Loucy (cell line): ENCODE measurements around the gene TTLL3.

Source experiments
- H2AFZ ChIP-seq: fragments of 200-600 bp; sonication (generic); 2 replicates; pipeline ENCODE4 v1.6.0; 2016; ENCODE audit warnings: antibody characterized with exemption, mild to moderate bottlenecking, low read length, moderate library complexity
- H3F3A ChIP-seq: fragments of 200-600 bp; 2 replicates; pipeline ENCODE4 v1.6.0; 2016; ENCODE audit warnings: antibody characterized with exemption, low read depth, mild to moderate bottlenecking
- H3K27me3 ChIP-seq: fragments of 200-600 bp; sonication (generic); 2 replicates; pipeline ENCODE4 v1.6.1; 2014; ENCODE audit warnings: low read length, mild to moderate bottlenecking; ENCODE audit not compliant: insufficient read depth, poor library complexity, severe bottlenecking
- H3K36me3 ChIP-seq: fragments of 200-600 bp; sonication (generic); 2 replicates; pipeline ENCODE4 v1.6.1; 2016; ENCODE audit warnings: low read length; ENCODE audit not compliant: insufficient read depth
- H3K4me1 ChIP-seq: fragments of 200-600 bp; sonication (generic); 2 replicates; pipeline ENCODE4 v1.5.1; 2014; ENCODE audit warnings: low read length, mild to moderate bottlenecking; ENCODE audit not compliant: insufficient read depth, poor library complexity, severe bottlenecking
- H3K4me2 ChIP-seq: fragments of 200-600 bp; sonication (generic); 2 replicates; pipeline ENCODE4 v1.6.0; 2014; ENCODE audit warnings: antibody characterized with exemption, low read length, low read depth, mild to moderate bottlenecking; ENCODE audit not compliant: poor library complexity, severe bottlenecking
- H3K4me3 ChIP-seq: fragments of 200-600 bp; sonication (generic); 2 replicates; pipeline ENCODE4 v1.5.1; 2014; ENCODE audit warnings: low read length, mild to moderate bottlenecking, mixed read lengths; ENCODE audit not compliant: poor library complexity, severe bottlenecking
- H3K79me2 ChIP-seq: fragments of 200-600 bp; sonication (generic); 2 replicates; pipeline ENCODE4 v1.6.1; 2014; ENCODE audit warnings: low read length; ENCODE audit not compliant: insufficient read depth
- H3K9ac ChIP-seq: fragments of 200-600 bp; sonication (generic); 2 replicates; pipeline ENCODE4 v1.6.0; 2014; ENCODE audit warnings: mild to moderate bottlenecking, low read depth, low read length, moderate library complexity; ENCODE audit not compliant: poor library complexity, severe bottlenecking
- H3K9me2 ChIP-seq: fragments of 200-600 bp; sonication (generic); replicated peaks from 2 replicates; pipeline ENCODE4 v1.6.1; 2016; ENCODE audit warnings: low read depth, low read length, mixed read lengths
- H3K9me3 ChIP-seq: fragments of 200-600 bp; sonication (generic); 2 replicates; pipeline ENCODE4 v1.6.1; 2014; ENCODE audit warnings: mild to moderate bottlenecking, antibody characterized with exemption, low read length, low read depth; ENCODE audit not compliant: insufficient read depth
- H4K20me1 ChIP-seq: fragments of 200-600 bp; sonication (generic); 2 replicates; pipeline ENCODE4 v1.6.0; 2014; ENCODE audit warnings: antibody characterized with exemption, low read length, mild to moderate bottlenecking; ENCODE audit not compliant: insufficient read depth, poor library complexity, severe bottlenecking
- CTCF ChIP-seq: fragments of 200-600 bp; sonication (generic); conservative IDR thresholded peaks from 2 replicates; pipeline ENCODE4 v1.5.1; 2014; ENCODE audit warnings: mild to moderate bottlenecking, antibody characterized with exemption, low read length
- EZH2phosphoT487 ChIP-seq: fragments of 200-600 bp; IDR thresholded peaks from 2 replicates; pipeline ENCODE4 v1.6.1; 2018; ENCODE audit warnings: antibody characterized with exemption, mild to moderate bottlenecking, moderate library complexity, borderline replicate concordance

The TTLL3 gene

DNA sequence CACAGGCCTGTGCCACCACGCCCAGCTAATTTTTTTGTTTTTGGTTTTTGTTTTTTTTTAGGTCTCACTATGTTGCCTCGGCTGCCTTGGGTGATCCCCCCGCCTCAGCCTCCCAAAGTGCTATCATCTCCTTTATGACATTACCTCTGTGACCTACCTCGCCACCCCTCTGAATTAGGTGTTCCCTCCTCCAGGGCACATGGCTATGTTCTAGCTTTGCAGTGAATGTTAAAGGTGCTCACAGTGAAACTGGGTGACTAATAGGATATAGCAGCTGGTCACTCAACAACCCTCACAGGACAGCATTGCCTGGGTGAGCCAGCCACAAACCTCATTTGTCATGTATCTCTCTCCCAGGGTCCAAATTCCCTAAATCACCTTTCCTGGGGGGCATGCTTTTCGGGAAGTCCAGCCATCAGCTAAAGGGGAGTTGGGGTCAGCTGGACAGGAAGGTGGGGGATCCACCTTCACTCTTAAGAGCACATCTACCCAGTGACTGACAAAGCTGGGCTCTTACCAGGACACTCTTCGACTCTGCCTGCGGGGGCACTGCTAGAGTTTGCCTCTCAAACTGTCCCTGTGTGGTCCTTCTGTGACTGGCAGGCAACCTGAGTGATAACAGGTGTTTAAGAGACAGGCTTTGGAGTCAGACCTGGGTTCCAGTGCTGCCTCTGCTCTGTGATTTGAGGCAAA lies 1.6 kb upstream of the TTLL3 start:
- Histone ChIP-seq H3K4me1 (no peaks in the 10 kb centered on the region), H3K79me2 (no peaks in the 10 kb centered on the region), H3K9ac (no peak overlapping the region), H2AFZ (no peak overlapping the region), H3K9me3 (no peaks in the 10 kb centered on the region), H3K4me2 (no peak overlapping the region), H3K9me2 (no peaks in the 10 kb centered on the region), H3F3A (no peaks in the 10 kb centered on the region; the same call in 1 of the 2 replicates), H3K4me3 (no peak overlapping the region), H3K36me3 (peaks cover 57% of the 10 kb centered on the region), H3K27me3 (no peaks in the 10 kb centered on the region), H4K20me1 (no peaks in the 10 kb centered on the region)
- TF ChIP-seq EZH2phosphoT487 (no peak), CTCF (peak; percentile 62)

- H3K36me3 ChIP-seq = peaks cover 54% of the 10 kb centered on the region
- TF ChIP-seq EZH2phosphoT487 (no peak), CTCF (no peak)
- no peaks in the 10 kb centered on the region for H4K20me1 ChIP-seq
- no peak overlapping the region for H3K4me2 ChIP-seq
- H3K9ac ChIP-seq = no peak overlapping the region
- H3K4me1 ChIP-seq = no peaks in the 10 kb centered on the region
- no peaks in the 10 kb centered on the region for H3K27me3 ChIP-seq
- no peaks in the 10 kb centered on the region for H3K9me2 ChIP-seq
- H3K79me2 ChIP-seq = no peaks in the 10 kb centered on the region
- H3F3A ChIP-seq = no peaks in the 10 kb centered on the region; the same call in 1 of the 2 replicates
- H3K9me3 ChIP-seq = no peaks in the 10 kb centered on the region
- no peak overlapping the region for H3K4me3 ChIP-seq
- no peak overlapping the region for H2AFZ ChIP-seq
Measured at GRCh38 chr3:9809239-9809614, 835 bp upstream of the TTLL3 start.

GRCh38 chr3:9810433-9810770 lies 340 bp downstream of the TTLL3 start:
- Histone ChIP-seq H3K4me1 (no peaks in the 10 kb centered on the region), H2AFZ (no peak overlapping the region), H3K9me3 (no peaks in the 10 kb centered on the region), H4K20me1 (no peaks in the 10 kb centered on the region), H3K27me3 (no peaks in the 10 kb centered on the region), H3K9ac (no peak overlapping the region), H3K79me2 (no peaks in the 10 kb centered on the region), H3K9me2 (no peaks in the 10 kb centered on the region), H3K4me2 (no peak overlapping the region), H3K36me3 (peaks cover 42% of the 10 kb centered on the region; the same call in 1 of the 2 replicates), H3F3A (no peaks in the 10 kb centered on the region; the same call in 1 of the 2 replicates), H3K4me3 (no peak overlapping the region)
- TF ChIP-seq EZH2phosphoT487 (no peak), CTCF (no peak)
